Body of pancreas (tissue), 4 donors: ENCODE measurements around the gene PTPN7. TPM values are rescaled to one million over a fixed set of nuclear protein-coding genes. Genes with fewer than 3 reads are reported as not detected.
A peak's percentile ranks its signal among the peaks of the same experiment; 100 is the strongest.

Source experiments
- ATAC-seq: fragments of 150-250 bp; one replicate; pipeline ENCODE4 v1.9.1; 2016
- DNase-seq, 4 donors: peaks; one replicate each; pipeline ENCODE4 v3.0.0-alpha.2; 2019
- H3K27ac ChIP-seq, 4 donors: fragments of 200-600 bp; sonication (generic); 1 replicate in 3 of 4; 2 replicates in 1 of 4; pipeline versions ENCODE4 v1.5.1 to v1.6.1; 2016 to 2019; ENCODE audit warnings: mild to moderate bottlenecking in 1 of 4, mixed read lengths in 1 of 4, moderate library complexity in 1 of 4
- H3K27me3 ChIP-seq, 2 donors: fragments of 200-600 bp; sonication (generic); one replicate each; pipeline ENCODE4 v1.6.0; 2016; ENCODE audit warnings: mild to moderate bottlenecking in 1 of 2
- H3K36me3 ChIP-seq, 2 donors: fragments of 200-600 bp; sonication (generic); replicated peaks in 1 of 2; 2 replicates each; pipeline ENCODE4 v1.5.1; 2016; ENCODE audit warnings: low read depth in 2 of 2; ENCODE audit not compliant: insufficient read depth in 1 of 2
- H3K4me1 ChIP-seq: fragments of 200-600 bp; sonication (generic); one replicate; pipeline ENCODE4 v1.6.0; 2016
- H3K4me3 ChIP-seq, 2 donors: fragments of 200-600 bp; sonication (generic); 1 replicate in 1 of 2; 2 replicates in 1 of 2; pipeline ENCODE4 v1.5.1; 2016 to 2019
- H3K9me3 ChIP-seq, 3 donors: fragments of 200-600 bp; sonication (generic); 1 replicate in 2 of 3; 2 replicates in 1 of 3; pipeline ENCODE4 v1.5.1; 2016
- CTCF ChIP-seq, 7 experiments: fragments of 450-650 bp in 4 of 7; fragments of 200-600 bp in 3 of 7; sonication (generic) in 3 of 7; IDR thresholded peaks; one replicate each; pipeline ENCODE4 v1.5.1; 2016 to 2019; ENCODE audit warnings: antibody characterized with exemption in 7 of 7
- POLR2A ChIP-seq, 3 donors: fragments of 450-650 bp; IDR thresholded peaks; one replicate each; pipeline ENCODE4 v1.6.1; 2016; ENCODE audit warnings: antibody characterized with exemption in 3 of 3, mild to moderate bottlenecking in 2 of 3
- WGBS, 2 donors: methylation state at CpG; one replicate each; pipeline ENCODE4 v1.1.5; 2017; 5-methylcytosine and 5-hydroxymethylcytosine counted together
- intact Hi-C: fragments of 100-400 bp; cut with DNase I; formaldehyde crosslinking; loops from one replicate; pipeline ENCODE4 v1.15.1; 2023
- total RNA-seq, 2 donors: library from RNA; depleted of rRNA; stranded (reverse); fragments of >200 nt; gene quantifications; one replicate each; pipeline ENCODE4 v1.1.0, GENCODE V29; 2016

The PTPN7 gene
- 1 to 10 TPM; 1.6 to 3.6 TPM for total RNA-seq

- Histone ChIP-seq H3K9me3 (no peaks in the 10 kb centered on the region), H3K4me1 (no peaks in the 10 kb centered on the region), H3K27me3 (no peaks in the 10 kb centered on the region), H3K36me3 (no peaks in the 10 kb centered on the region), H3K27ac (peak within 1 kb of the TSS in 1 of 4 donors; percentile 12), H3K4me3 (no peak within 1 kb of the TSS)
- DNase-seq: peak in 1 of 4 donors; percentile 42
- no peak for ATAC-seq
- TF ChIP-seq POLR2A (IDR thresholded peaks at IDR 0.05): no peak
- TF ChIP-seq CTCF (IDR thresholded peaks at IDR 0.05): no peak
- 76 to 79% methylated on average over 17 of the region's 17 CpGs for WGBS, 2 donors
- intact Hi-C loops: no loop called here
Observed at GRCh38 chr1:202160377-202160940, at the start of gene PTPN7. Gene PTPN7, minus strand, starts transcription at chr1:202160602. Its CDS starts 1,200 bp downstream, at chr1:202159402.

GRCh38 chr1:202208351-202208857 lies 48.0 kb upstream of the PTPN7 start:
- ATAC-seq (no peak), DNase-seq (no peak)
- intact Hi-C loops: no loop called here
- no peaks in the 10 kb centered on the region for H3K36me3 ChIP-seq
- H3K27ac ChIP-seq: no peak overlapping the region
- H3K4me1 ChIP-seq: no peaks in the 10 kb centered on the region
- H3K4me3 ChIP-seq: no peak overlapping the region
- 65 to 68% methylated on average over 9 to 11 of the region's 11 CpGs for WGBS, 2 donors
- H3K9me3 ChIP-seq: no peaks in the 10 kb centered on the region
- no peaks in the 10 kb centered on the region for H3K27me3 ChIP-seq
- no peak for TF ChIP-seq POLR2A (IDR thresholded peaks at IDR 0.05)
- no peak for TF ChIP-seq CTCF (IDR thresholded peaks at IDR 0.05)

GRCh38 chr1:202207292-202207691 lies 46.9 kb upstream of the PTPN7 start:
- Histone ChIP-seq H3K27me3 (no peaks in the 10 kb centered on the region), H3K36me3 (no peaks in the 10 kb centered on the region), H3K27ac (no peak overlapping the region), H3K4me1 (no peaks in the 10 kb centered on the region), H3K9me3 (no peaks in the 10 kb centered on the region), H3K4me3 (no peak overlapping the region)
- WGBS, 2 donors: 56 to 67% methylated on average over 1 of the region's 1 CpG
- no peak for TF ChIP-seq CTCF (IDR thresholded peaks at IDR 0.05)
- TF ChIP-seq POLR2A (IDR thresholded peaks at IDR 0.05): no peak
- no peak for ATAC-seq
- intact Hi-C loops: no loop called here
- DNase-seq: no peak

- intact Hi-C loops: no loop called here
- TF ChIP-seq CTCF (IDR thresholded peaks at IDR 0.05) (peak in 1 of 7 experiments; percentile 22), POLR2A (IDR thresholded peaks at IDR 0.05) (no peak)
- DNase-seq (peak in 1 of 4 donors; percentile 14), ATAC-seq (no peak)
- no peak overlapping the region for H3K27ac ChIP-seq
- no peaks in the 10 kb centered on the region for H3K4me1 ChIP-seq
- H3K4me3 ChIP-seq: no peak overlapping the region
- H3K36me3 ChIP-seq: no peaks in the 10 kb centered on the region
- no peaks in the 10 kb centered on the region for H3K9me3 ChIP-seq
- H3K27me3 ChIP-seq: no peaks in the 10 kb centered on the region
- 42 to 51% methylated on average over 5 of the region's 5 CpGs for WGBS, 2 donors
Observed at GRCh38 chr1:202205523-202206190, 45.3 kb upstream of the PTPN7 start.
